Transverse colon (tissue), 4 donors: ENCODE results near the gene TNNI3K. TPM values are rescaled to one million over a fixed set of nuclear protein-coding genes. Genes with fewer than 3 reads are reported as not detected.

ENCODE experiments used
- DNase-seq: peaks from one replicate; pipeline ENCODE4 v3.0.0-alpha.2; 2019
- H3K27ac ChIP-seq, 4 donors: fragments of 200-600 bp; sonication (generic); 2 replicates each; pipeline ENCODE4 v1.5.1; 2016 to 2018; ENCODE audit warnings: inconsistent platforms in 4 of 4
- H3K27me3 ChIP-seq: fragments of 200-600 bp; sonication (generic); 2 replicates; pipeline ENCODE4 v1.5.1; 2017; ENCODE audit warnings: inconsistent platforms
- H3K36me3 ChIP-seq, 4 donors: fragments of 200-600 bp; sonication (generic); 2 replicates each; pipeline ENCODE4 v1.5.1; 2017 to 2019; ENCODE audit warnings: inconsistent platforms in 4 of 4
- H3K4me1 ChIP-seq, 4 donors: fragments of 200-600 bp; sonication (generic); 2 replicates each; pipeline ENCODE4 v1.5.1; 2017 to 2020; ENCODE audit warnings: inconsistent platforms in 4 of 4
- H3K4me3 ChIP-seq, 4 donors: fragments of 200-600 bp; sonication (generic); 1 replicate in 1 of 4; 2 replicates in 3 of 4; pipeline versions ENCODE4 v1.5.1 to v1.6.1; 2017 to 2019; ENCODE audit warnings: inconsistent platforms in 4 of 4
- H3K9me3 ChIP-seq, 2 donors: fragments of 200-600 bp; sonication (generic); 2 replicates each; pipeline ENCODE4 v1.5.1; 2017 to 2019; ENCODE audit warnings: inconsistent platforms in 2 of 2
- CTCF ChIP-seq, 5 experiments: fragments of 200-600 bp in 3 of 5; fragments of 450-650 bp in 2 of 5; sonication (generic) in 3 of 5; IDR thresholded peaks; 1 replicate in 2 of 5; 2 replicates in 3 of 5; pipeline ENCODE4 v1.5.1; 2016 to 2017; ENCODE audit warnings: antibody characterized with exemption in 5 of 5, inconsistent platforms in 3 of 5, mild to moderate bottlenecking in 2 of 5, moderate library complexity in 1 of 5
- EP300 ChIP-seq: sonication (generic); formaldehyde crosslinking; IDR thresholded peaks from one replicate; pipeline ENCODE4 v1.6.1; 2017; ENCODE audit warnings: antibody characterized with exemption, low read depth
- POLR2A ChIP-seq: fragments of 450-650 bp; IDR thresholded peaks from one replicate; pipeline ENCODE4 v1.6.1; 2016; ENCODE audit warnings: antibody characterized with exemption, mild to moderate bottlenecking, moderate library complexity
- POLR2AphosphoS5 ChIP-seq, 3 donors: sonication (generic); formaldehyde crosslinking; IDR thresholded peaks; one replicate each; pipeline ENCODE4 v1.6.1; 2016; ENCODE audit warnings: antibody characterized with exemption in 3 of 3
- WGBS, 2 donors: methylation state at CpG; one replicate each; pipeline ENCODE4 v1.1.5; 2018; ENCODE audit warnings: low coverage in 1 of 2; 5-methylcytosine and 5-hydroxymethylcytosine counted together
- in situ Hi-C, 4 donors: fragments of 200-750 bp; cut with MboI; loops; one replicate each; pipeline versions ENCODE4 v1.15.0 to v1.15.1; 2017; ENCODE audit warnings: low sequenced_read_pairs in 3 of 4, low pct_ligation_motif_present in 1 of 4, low pct_unique_long_range_greater_than_20kb in 1 of 4
- intact Hi-C: fragments of 100-400 bp; cut with DNase I; formaldehyde crosslinking; loops from one replicate; pipeline ENCODE4 v1.15.1; 2023; ENCODE audit warnings: low total_unique reads
- total RNA-seq, 4 donors: library from RNA; depleted of rRNA; stranded (reverse); fragments of >200 nt; gene quantifications; one replicate each; pipeline ENCODE4 v1.1.0, GENCODE V29; 2016

Gene TNNI3K
- total RNA-seq, 4 donors from 2014 or later, result 0.95 to 14.2 (median 2.9) TPM; not detected in 1

GRCh38 chr1:74485622-74486021 is 250.4 kb downstream of the TNNI3K start:
- no peaks in the 10 kb centered on the region for H3K9me3 ChIP-seq
- no peak for DNase-seq
- no peaks in the 10 kb centered on the region for H3K27me3 ChIP-seq
- in situ Hi-C loops, result no loop called here
- no peaks in the 10 kb centered on the region for H3K4me1 ChIP-seq
- H3K4me3 ChIP-seq, result no peak overlapping the region
- intact Hi-C loops, result no loop called here
- H3K27ac ChIP-seq, result no peak overlapping the region
- 89% methylated on average over 1 to 3 of the region's 3 CpGs for WGBS, 2 donors
- no peaks in the 10 kb centered on the region for H3K36me3 ChIP-seq
- TF ChIP-seq CTCF (IDR thresholded peaks at IDR 0.05) (no peak), POLR2AphosphoS5 (IDR thresholded peaks at IDR 0.05) (no peak), EP300 (no peak), POLR2A (no peak)

GRCh38 chr1:74486036-74486435 is 250.8 kb downstream of the TNNI3K start:
- TF ChIP-seq POLR2A (no peak), POLR2AphosphoS5 (IDR thresholded peaks at IDR 0.05) (no peak), CTCF (IDR thresholded peaks at IDR 0.05) (no peak), EP300 (no peak)
- 33 to 50% methylated on average over 1 of the region's 1 CpG for WGBS, 2 donors
- no peaks in the 10 kb centered on the region for H3K27me3 ChIP-seq
- H3K36me3 ChIP-seq, result no peaks in the 10 kb centered on the region
- no peaks in the 10 kb centered on the region for H3K9me3 ChIP-seq
- no peaks in the 10 kb centered on the region for H3K4me1 ChIP-seq
- in situ Hi-C loops, result no loop called here
- H3K27ac ChIP-seq, result no peak overlapping the region
- DNase-seq, result no peak
- intact Hi-C loops, result no loop called here
- no peak overlapping the region for H3K4me3 ChIP-seq

GRCh38 chr1:74496669-74497068 is 261.5 kb downstream of the TNNI3K start:
- DNase-seq, result no peak
- Histone ChIP-seq H3K27me3 (no peaks in the 10 kb centered on the region), H3K36me3 (no peaks in the 10 kb centered on the region), H3K4me1 (no peaks in the 10 kb centered on the region), H3K9me3 (no peaks in the 10 kb centered on the region), H3K27ac (no peak overlapping the region), H3K4me3 (no peak overlapping the region)
- TF ChIP-seq EP300 (no peak), POLR2AphosphoS5 (IDR thresholded peaks at IDR 0.05) (no peak)
- in situ Hi-C loops (no loop called here), intact Hi-C loops (no loop called here)

GRCh38 chr1:74498901-74499300 is 263.7 kb downstream of the TNNI3K start:
- no peaks in the 10 kb centered on the region for H3K27me3 ChIP-seq
- intact Hi-C loops, result no loop called here
- DNase-seq, result no peak
- TF ChIP-seq POLR2AphosphoS5 (IDR thresholded peaks at IDR 0.05), result no peak
- TF ChIP-seq EP300, result no peak
- no peak for TF ChIP-seq CTCF (IDR thresholded peaks at IDR 0.05)
- TF ChIP-seq POLR2A, result no peak
- in situ Hi-C loops, result no loop called here
- no peak overlapping the region for H3K27ac ChIP-seq
- no peaks in the 10 kb centered on the region for H3K36me3 ChIP-seq
- no peaks in the 10 kb centered on the region for H3K4me1 ChIP-seq
- no peak overlapping the region for H3K4me3 ChIP-seq
- 76 to 77% methylated on average over 3 of the region's 3 CpGs for whole genome bisulfite sequencing, 2 donors
- no peaks in the 10 kb centered on the region for H3K9me3 ChIP-seq

- intact Hi-C loops, result no loop called here
- Histone ChIP-seq H3K4me1 (no peaks in the 10 kb centered on the region), H3K9me3 (no peaks in the 10 kb centered on the region), H3K27ac (no peak overlapping the region), H3K4me3 (no peak overlapping the region), H3K36me3 (no peaks in the 10 kb centered on the region), H3K27me3 (no peaks in the 10 kb centered on the region)
- DNase-seq, result no peak
- WGBS, 2 donors, result 33 to 54% methylated on average over 2 to 4 of the region's 4 CpGs
- TF ChIP-seq CTCF (IDR thresholded peaks at IDR 0.05) (no peak), POLR2A (no peak), POLR2AphosphoS5 (IDR thresholded peaks at IDR 0.05) (no peak), EP300 (no peak)
- in situ Hi-C loops, result no loop called here
Observed at GRCh38 chr1:74502432-74502831, 267.2 kb downstream of the TNNI3K start.
